Natural killer cell treated with Interleukin-12 subunit alpha and Interleukin-12 subunit beta and Interleukin-15 and Interleukin-18, amount 100 ng/mL, for 72 hours (primary cell): ENCODE results near the gene DGKZ. TPM values are rescaled to one million over a fixed set of nuclear protein-coding genes. Genes with fewer than 3 reads are reported as not detected.

Experiments used
- ATAC-seq, 2 donors: fragments of 150-1000 bp; cut with Tn5 transposase in 1 of 2; sonication (Bioruptor Pico), chemical (Tn5 transposase) in 1 of 2; 2 replicates each; pipeline ENCODE4 v1.10.0; 2021
- DNase-seq: peaks from one replicate; pipeline ENCODE4 v3.0.0; 2022; ENCODE audit warnings: low spot score
- H3K27ac Mint-ChIP-seq, 2 donors: 1 replicate in 1 of 2; 2 replicates in 1 of 2; pipeline ENCODE4 v1.8.0; 2022; ENCODE audit warnings: mixed read lengths in 2 of 2, mild to moderate bottlenecking in 1 of 2, moderate library complexity in 1 of 2
- H3K27me3 Mint-ChIP-seq, 2 donors: 1 replicate in 1 of 2; 2 replicates in 1 of 2; pipeline ENCODE4 v1.8.0; 2022; ENCODE audit warnings: mixed read lengths in 2 of 2
- H3K36me3 Mint-ChIP-seq: one replicate; pipeline ENCODE4 v1.8.0; 2022; ENCODE audit warnings: mixed read lengths
- H3K4me1 Mint-ChIP-seq, 2 donors: 1 replicate in 1 of 2; 2 replicates in 1 of 2; pipeline ENCODE4 v1.8.0; 2022; ENCODE audit warnings: low read depth in 2 of 2, mixed read lengths in 2 of 2, mild to moderate bottlenecking in 1 of 2
- H3K4me3 Mint-ChIP-seq: one replicate; pipeline ENCODE4 v1.8.0; 2022; ENCODE audit warnings: mixed read lengths
- H3K9me3 Mint-ChIP-seq: 2 replicates; pipeline ENCODE4 v1.8.0; 2022; ENCODE audit warnings: mixed read lengths
- total RNA-seq, 2 donors: library from RNA; stranded (reverse); gene quantifications; one replicate each; pipeline ENCODE4 v1.2.3, GENCODE V29; 2022

Gene DGKZ
- total RNA-seq, 2 donors from 2014 or later = 104 to 207 TPM

GRCh38 chr11:46342239-46342638 is 5.0 kb upstream of the DGKZ start:
- no peaks in the 10 kb centered on the region for H3K9me3 Mint-ChIP-seq
- DNase-seq = no peak
- no peak overlapping the region for H3K27ac Mint-ChIP-seq
- no peak for ATAC-seq
- no peak overlapping the region for H3K4me3 Mint-ChIP-seq
- no peaks in the 10 kb centered on the region for H3K36me3 Mint-ChIP-seq
- H3K4me1 Mint-ChIP-seq = peaks cover 25 to 33% of the 10 kb centered on the region in 2 donors
- H3K27me3 Mint-ChIP-seq = peaks cover 0 to 26% of the 10 kb centered on the region in 2 donors

GRCh38 chr11:46343520-46343919 is 3.7 kb upstream of the DGKZ start:
- Mint-ChIP-seq H3K36me3 (no peaks in the 10 kb centered on the region), H3K27ac (peak overlapping the region in 1 of 2 donors; percentile 35), H3K4me3 (no peak overlapping the region), H3K4me1 (peaks cover 29 to 35% of the 10 kb centered on the region in 2 donors), H3K9me3 (no peaks in the 10 kb centered on the region), H3K27me3 (peaks cover 0 to 20% of the 10 kb centered on the region in 2 donors)
- DNase-seq (no peak), ATAC-seq (no peak)

DNA sequence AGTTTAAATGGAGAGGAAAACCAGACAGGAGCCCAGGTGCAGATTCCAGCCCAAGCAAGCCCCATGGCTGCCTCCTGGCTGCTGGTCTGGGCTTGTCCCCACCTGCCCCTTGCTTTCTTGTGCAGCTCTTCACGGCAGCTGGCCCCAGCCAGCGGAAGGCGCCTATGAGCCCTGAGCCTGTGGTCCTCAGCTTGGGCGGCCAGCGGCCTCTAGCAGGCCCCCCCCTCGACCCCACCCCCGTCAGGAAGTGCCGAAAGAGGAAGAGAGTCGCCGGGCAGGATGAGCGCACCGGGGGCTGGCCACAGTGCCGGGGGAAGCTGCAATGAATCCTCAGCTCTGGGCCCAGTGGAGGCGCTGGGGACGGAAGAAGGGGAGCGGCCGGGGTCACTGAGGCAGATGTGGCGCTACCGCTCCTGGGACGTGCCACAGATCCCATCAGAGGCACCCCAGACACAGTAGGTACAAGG is 2.1 kb upstream of the DGKZ start:
- no peak for ATAC-seq
- H3K9me3 Mint-ChIP-seq = no peaks in the 10 kb centered on the region
- H3K27me3 Mint-ChIP-seq = peaks cover 0 to 15% of the 10 kb centered on the region in 2 donors
- H3K4me3 Mint-ChIP-seq = peak overlapping the region; percentile 92
- H3K36me3 Mint-ChIP-seq = no peaks in the 10 kb centered on the region
- peaks cover 44 to 47% of the 10 kb centered on the region in 2 donors for H3K4me1 Mint-ChIP-seq
- no peak for DNase-seq
- H3K27ac Mint-ChIP-seq = peak overlapping the region; percentile 65 to 72

DNA sequence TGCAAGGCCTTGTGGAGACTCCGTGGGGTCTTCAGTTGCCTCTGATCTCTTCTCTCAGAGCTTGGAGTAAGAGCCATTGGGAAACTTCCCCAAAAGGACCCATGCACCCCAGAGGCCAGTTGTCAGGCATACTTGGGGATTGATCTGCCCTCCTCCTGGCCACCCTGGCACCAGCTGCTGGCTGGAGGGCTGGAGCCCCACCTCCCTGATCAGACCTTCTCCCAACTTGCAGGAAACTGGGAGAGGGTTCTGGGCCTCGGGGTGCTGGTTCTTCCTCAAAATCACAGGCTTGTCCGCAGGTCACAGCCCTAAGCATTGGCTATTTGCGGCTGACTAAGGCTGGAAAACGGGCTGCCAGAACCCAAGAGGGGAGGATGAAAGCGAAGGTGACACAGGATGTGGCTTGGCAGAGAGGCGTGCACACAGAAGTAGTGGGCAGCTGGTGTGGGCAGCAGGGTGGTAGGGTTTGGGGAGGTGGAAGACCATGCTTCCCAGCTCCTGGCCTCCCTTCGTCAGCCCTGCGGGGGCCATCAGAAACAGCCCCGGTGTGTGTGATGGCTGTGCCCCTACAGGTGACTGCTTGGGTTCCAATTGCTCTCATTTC is 1.3 kb upstream of the DGKZ start:
- DNase-seq = no peak
- Mint-ChIP-seq H3K27ac (peak overlapping the region; percentile 65 to 72), H3K9me3 (no peaks in the 10 kb centered on the region), H3K27me3 (peaks cover 0 to 14% of the 10 kb centered on the region in 2 donors), H3K4me1 (peaks cover 44 to 47% of the 10 kb centered on the region in 2 donors), H3K4me3 (peak overlapping the region; percentile 92), H3K36me3 (no peaks in the 10 kb centered on the region)
- ATAC-seq = no peak

DNA sequence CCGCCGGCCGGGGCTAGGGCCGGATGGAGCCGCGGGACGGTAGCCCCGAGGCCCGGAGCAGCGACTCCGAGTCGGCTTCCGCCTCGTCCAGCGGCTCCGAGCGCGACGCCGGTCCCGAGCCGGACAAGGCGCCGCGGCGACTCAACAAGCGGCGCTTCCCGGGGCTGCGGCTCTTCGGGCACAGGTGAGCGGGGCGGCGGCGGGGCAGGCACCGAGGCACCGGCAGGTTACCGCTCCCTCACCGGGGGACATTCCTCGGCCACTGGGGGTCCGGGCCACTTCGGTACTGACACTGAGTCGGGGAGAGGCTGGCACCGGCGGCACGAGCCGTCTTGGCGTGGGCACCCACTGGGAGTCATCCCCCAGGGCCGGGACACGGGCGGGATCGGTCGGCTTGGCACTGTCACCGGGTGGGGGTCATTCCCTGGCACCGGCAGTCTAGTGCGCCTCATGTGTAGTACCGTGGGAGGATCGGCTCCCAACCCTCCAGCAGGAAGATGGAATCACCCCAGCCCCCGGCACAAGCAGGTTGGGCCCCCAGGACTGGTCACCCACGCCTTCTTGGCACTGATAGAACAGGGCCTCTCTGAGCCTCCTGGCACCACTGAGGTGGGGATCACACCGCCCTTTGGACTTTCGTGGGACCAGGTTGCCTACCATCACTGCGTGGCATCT is 511 bp downstream of the DGKZ start:
- peak overlapping the region; percentile 96 for H3K4me3 Mint-ChIP-seq
- DNase-seq (no peak), ATAC-seq (no peak)
- H3K9me3 Mint-ChIP-seq = no peaks in the 10 kb centered on the region
- no peaks in the 10 kb centered on the region for H3K36me3 Mint-ChIP-seq
- H3K27me3 Mint-ChIP-seq = peaks cover 0 to 7% of the 10 kb centered on the region in 2 donors
- peak overlapping the region; percentile 89 to 95 for H3K27ac Mint-ChIP-seq
- peaks cover 55 to 56% of the 10 kb centered on the region in 2 donors for H3K4me1 Mint-ChIP-seq

GRCh38 chr11:46348566-46349401 is 1.5 kb downstream of the DGKZ start:
- H3K36me3 Mint-ChIP-seq = no peaks in the 10 kb centered on the region
- peaks cover 61% of the 10 kb centered on the region in 2 donors for H3K4me1 Mint-ChIP-seq
- DNase-seq (peak; percentile 87), ATAC-seq (peak; percentile 25 to 67)
- H3K27me3 Mint-ChIP-seq = peaks cover 0 to 4% of the 10 kb centered on the region in 2 donors
- no peaks in the 10 kb centered on the region for H3K9me3 Mint-ChIP-seq
- peak overlapping the region; percentile 96 for H3K4me3 Mint-ChIP-seq
- peak overlapping the region; percentile 89 to 95 for H3K27ac Mint-ChIP-seq

GRCh38 chr11:46350695-46351094 is 3.4 kb downstream of the DGKZ start:
- Mint-ChIP-seq H3K27me3 (no peaks in the 10 kb centered on the region), H3K27ac (peak overlapping the region; percentile 64 to 86), H3K4me3 (peak overlapping the region; percentile 26), H3K9me3 (no peaks in the 10 kb centered on the region), H3K36me3 (no peaks in the 10 kb centered on the region), H3K4me1 (peaks cover 59 to 62% of the 10 kb centered on the region in 2 donors)
- DNase-seq (no peak), ATAC-seq (no peak)

GRCh38 chr11:46351148-46351547 is 3.9 kb downstream of the DGKZ start:
- Mint-ChIP-seq H3K9me3 (no peaks in the 10 kb centered on the region), H3K27ac (peak overlapping the region; percentile 64 to 86), H3K4me3 (peak overlapping the region; percentile 72), H3K27me3 (no peaks in the 10 kb centered on the region), H3K4me1 (peaks cover 56 to 60% of the 10 kb centered on the region in 2 donors), H3K36me3 (no peaks in the 10 kb centered on the region)
- ATAC-seq (no peak), DNase-seq (no peak)

DNA sequence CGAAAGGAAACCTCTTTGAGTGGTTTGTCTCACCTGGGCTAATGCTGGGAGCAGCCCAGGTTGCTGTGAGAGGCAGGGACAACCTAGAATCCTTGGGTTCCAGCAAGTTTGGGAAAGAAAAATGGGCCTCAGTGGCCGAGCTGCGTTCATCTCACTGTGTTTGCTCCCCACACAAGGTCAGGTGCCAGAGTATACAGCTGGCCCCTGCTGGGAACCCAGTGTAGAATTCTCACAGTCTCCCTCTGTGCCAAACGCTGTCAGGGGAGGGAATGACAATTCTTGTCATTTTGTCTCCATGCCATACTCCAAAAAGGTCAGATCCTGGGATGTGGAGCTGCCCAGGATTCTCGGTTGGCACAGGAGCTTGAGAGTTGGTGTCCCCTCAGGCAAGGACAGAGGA is 4.3 kb downstream of the DGKZ start:
- DNase-seq (no peak), ATAC-seq (no peak)
- Mint-ChIP-seq H3K27ac (peak overlapping the region; percentile 64 to 86), H3K9me3 (no peaks in the 10 kb centered on the region), H3K4me1 (peaks cover 56 to 60% of the 10 kb centered on the region in 2 donors), H3K27me3 (no peaks in the 10 kb centered on the region), H3K4me3 (peak overlapping the region; percentile 72), H3K36me3 (no peaks in the 10 kb centered on the region)

GRCh38 chr11:46352063-46352841 is 5.0 kb downstream of the DGKZ start:
- no peak for DNase-seq
- peak overlapping the region; percentile 64 to 87 for H3K27ac Mint-ChIP-seq
- peaks cover 57 to 61% of the 10 kb centered on the region in 2 donors for H3K4me1 Mint-ChIP-seq
- peak overlapping the region; percentile 72 for H3K4me3 Mint-ChIP-seq
- no peaks in the 10 kb centered on the region for H3K27me3 Mint-ChIP-seq
- ATAC-seq = peak in 1 of 2 donors; percentile 12
- H3K36me3 Mint-ChIP-seq = no peaks in the 10 kb centered on the region
- H3K9me3 Mint-ChIP-seq = no peaks in the 10 kb centered on the region

DNA sequence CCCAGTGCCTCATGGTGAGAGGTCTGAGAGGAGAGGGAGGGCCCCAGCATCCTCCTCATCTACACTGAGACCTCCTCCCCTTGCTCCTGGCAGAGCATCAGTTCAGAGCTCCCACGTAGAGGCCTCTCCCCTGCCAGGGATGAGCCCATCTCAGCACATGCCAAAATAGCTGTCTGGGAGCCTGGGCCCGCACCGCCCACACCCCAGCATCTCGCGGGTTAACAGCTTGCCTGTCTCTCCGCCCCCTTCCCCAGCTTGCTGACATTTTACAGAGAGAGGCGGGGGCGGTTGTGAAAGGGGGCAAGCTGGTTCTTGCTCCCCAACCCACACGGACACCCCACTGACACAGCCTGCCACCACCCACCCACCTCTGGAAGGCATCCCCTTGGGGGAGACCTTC is 6.4 kb downstream of the DGKZ start:
- H3K4me1 Mint-ChIP-seq = peaks cover 62 to 63% of the 10 kb centered on the region in 2 donors
- H3K4me3 Mint-ChIP-seq = peak overlapping the region; percentile 69
- H3K9me3 Mint-ChIP-seq = no peaks in the 10 kb centered on the region
- no peaks in the 10 kb centered on the region for H3K36me3 Mint-ChIP-seq
- DNase-seq (no peak), ATAC-seq (peak in 1 of 2 donors; percentile 29)
- H3K27ac Mint-ChIP-seq = peak overlapping the region; percentile 64 to 87
- H3K27me3 Mint-ChIP-seq = no peaks in the 10 kb centered on the region

DNA sequence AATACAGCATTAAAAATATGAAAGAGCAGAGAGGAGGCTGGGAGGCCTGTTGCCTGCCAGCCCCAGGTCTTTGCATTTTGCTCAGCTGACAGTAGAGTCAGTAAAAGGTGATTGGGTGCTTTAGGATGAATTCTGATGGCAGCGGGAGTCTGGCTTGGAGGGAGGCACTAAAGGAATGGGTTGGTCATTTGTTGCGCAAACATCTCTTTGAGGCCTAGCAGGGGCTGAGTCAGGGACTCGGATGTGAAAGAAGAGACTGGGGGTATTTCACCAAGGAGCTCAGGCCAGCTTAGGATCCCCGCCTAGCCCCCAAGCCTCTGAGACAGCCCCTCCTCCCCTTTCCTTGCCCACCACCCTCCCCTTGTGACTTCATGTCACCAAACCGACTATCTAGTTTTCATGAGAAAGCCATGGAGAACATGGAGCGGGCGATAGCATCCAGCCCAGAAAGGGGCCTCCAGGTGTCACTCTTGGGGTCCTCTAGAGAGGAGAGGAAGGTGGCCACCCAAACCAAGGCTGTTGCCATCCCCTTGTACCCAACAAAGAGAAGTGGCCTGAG is 9.7 kb downstream of the DGKZ start:
- Mint-ChIP-seq H3K4me3 (peak overlapping the region; percentile 48), H3K27ac (peak overlapping the region; percentile 74 to 84), H3K36me3 (no peaks in the 10 kb centered on the region), H3K9me3 (no peaks in the 10 kb centered on the region), H3K27me3 (no peaks in the 10 kb centered on the region), H3K4me1 (peaks cover 50 to 55% of the 10 kb centered on the region in 2 donors)
- DNase-seq (no peak), ATAC-seq (no peak)

DNA sequence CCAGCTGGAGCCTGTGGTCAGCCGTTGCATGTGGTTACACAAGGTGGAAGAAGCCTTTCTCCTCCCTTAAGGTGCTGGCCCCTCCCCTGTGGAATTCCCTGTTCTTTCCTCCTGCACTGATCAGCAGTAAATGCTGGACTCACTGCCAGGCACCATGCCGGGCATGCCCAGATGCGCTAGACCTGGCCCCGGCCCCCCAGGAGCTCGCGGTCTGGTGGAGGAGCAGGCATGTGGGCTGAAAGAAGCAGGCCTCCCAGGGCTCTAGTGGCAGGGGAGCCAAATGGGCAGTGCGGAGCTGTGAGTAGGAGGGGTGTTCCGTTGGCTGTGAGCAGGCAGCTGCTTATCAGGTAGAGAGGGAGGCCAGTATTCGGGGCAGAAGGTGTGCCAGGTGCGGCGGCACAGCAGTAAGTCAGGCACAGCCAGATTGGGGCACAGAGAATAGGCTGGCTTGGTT is 10.2 kb downstream of the DGKZ start:
- Mint-ChIP-seq H3K27me3 (no peaks in the 10 kb centered on the region), H3K27ac (peak overlapping the region; percentile 74 to 84), H3K9me3 (no peaks in the 10 kb centered on the region), H3K4me1 (peaks cover 53 to 58% of the 10 kb centered on the region in 2 donors), H3K4me3 (peak overlapping the region; percentile 5), H3K36me3 (no peaks in the 10 kb centered on the region)
- ATAC-seq = no peak
- no peak for DNase-seq
